ENCODE measurements around the gene MYO1B.
A peak's percentile ranks its signal among the peaks of the same experiment; 100 is the strongest.

Gene MYO1B

GRCh38 chr2:191376981-191377629 is 131.9 kb downstream of the MYO1B start:
- FAIRE-seq: no peak
- peak; percentile 95 for TF ChIP-seq SPI1 (IDR thresholded peaks at IDR 0.05; ENCODE audit: low read depth, low read length)
- no peak for TF ChIP-seq POLR2AphosphoS5 (IDR thresholded peaks at IDR 0.05; ENCODE audit: low read depth, low read length)
- TF ChIP-seq PAX5 (IDR thresholded peaks at IDR 0.05; ENCODE audit: insufficient read depth, low read length, severe bottlenecking): no peak
- no peak for DNase-seq (ENCODE audit: insufficient read length, low spot score)

DNA sequence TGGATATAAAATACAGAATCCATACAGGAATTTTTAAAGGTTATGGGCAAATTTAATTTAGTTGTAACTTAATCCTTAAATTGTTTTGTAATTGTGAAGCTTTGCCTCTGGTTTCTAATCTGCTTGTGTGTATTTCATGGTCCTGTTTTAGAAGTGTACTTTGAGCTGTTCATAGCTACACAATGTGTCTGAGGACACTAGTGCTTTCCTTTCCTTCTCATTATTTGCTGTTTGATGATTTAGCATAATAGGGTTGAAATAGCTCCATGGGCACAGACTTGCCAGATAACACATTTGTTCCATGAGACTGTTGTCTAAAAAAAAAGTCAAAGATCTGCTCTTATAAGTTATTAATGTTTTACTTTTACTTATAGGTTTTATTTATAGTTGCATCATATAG is 134.2 kb downstream of the MYO1B start:
- TF ChIP-seq SPI1 (IDR thresholded peaks at IDR 0.05; ENCODE audit: low read depth, low read length) (no peak), TAF1 (IDR thresholded peaks at IDR 0.05; ENCODE audit: low read depth, low read length) (no peak), POLR2A (IDR thresholded peaks at IDR 0.05; ENCODE audit: low read depth, low read length) (no peak), POU2F2 (IDR thresholded peaks at IDR 0.05; ENCODE audit: low read depth, low read length) (no peak), POLR2AphosphoS5 (IDR thresholded peaks at IDR 0.05; ENCODE audit: low read depth, low read length) (no peak), PAX5 (IDR thresholded peaks at IDR 0.05; ENCODE audit: insufficient read depth, low read length, severe bottlenecking) (no peak)
- DNase-seq (ENCODE audit: insufficient read length, low spot score): no peak
- FAIRE-seq: no peak

DNA sequence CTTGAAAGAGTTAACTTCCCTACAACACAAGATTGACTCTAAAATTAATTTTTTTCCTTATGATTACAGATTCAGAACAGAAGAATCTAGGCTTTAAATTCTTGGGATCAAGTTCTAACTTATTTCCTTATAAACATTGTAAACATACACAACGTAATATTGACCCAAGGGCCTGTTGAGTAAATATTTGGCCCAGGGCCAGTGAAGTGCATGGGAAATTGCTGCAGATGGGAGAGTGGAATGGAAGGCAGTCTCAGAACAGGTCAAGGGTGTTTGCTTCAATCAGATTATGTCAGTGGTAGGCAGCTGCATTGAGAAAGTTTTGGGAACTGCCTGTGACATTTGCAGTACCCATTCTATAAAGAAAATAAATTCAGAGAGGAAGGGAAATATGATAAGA is 137.6 kb downstream of the MYO1B start:
- no peak for FAIRE-seq
- no peak for DNase-seq (ENCODE audit: insufficient read length, low spot score)
- TF ChIP-seq POU2F2 (IDR thresholded peaks at IDR 0.05; ENCODE audit: low read depth, low read length) (no peak), TAF1 (IDR thresholded peaks at IDR 0.05; ENCODE audit: low read depth, low read length) (no peak), PAX5 (IDR thresholded peaks at IDR 0.05; ENCODE audit: insufficient read depth, low read length, severe bottlenecking) (no peak), SPI1 (IDR thresholded peaks at IDR 0.05; ENCODE audit: low read depth, low read length) (no peak), POLR2A (IDR thresholded peaks at IDR 0.05; ENCODE audit: low read depth, low read length) (no peak), POLR2AphosphoS5 (IDR thresholded peaks at IDR 0.05; ENCODE audit: low read depth, low read length) (no peak)

DNA sequence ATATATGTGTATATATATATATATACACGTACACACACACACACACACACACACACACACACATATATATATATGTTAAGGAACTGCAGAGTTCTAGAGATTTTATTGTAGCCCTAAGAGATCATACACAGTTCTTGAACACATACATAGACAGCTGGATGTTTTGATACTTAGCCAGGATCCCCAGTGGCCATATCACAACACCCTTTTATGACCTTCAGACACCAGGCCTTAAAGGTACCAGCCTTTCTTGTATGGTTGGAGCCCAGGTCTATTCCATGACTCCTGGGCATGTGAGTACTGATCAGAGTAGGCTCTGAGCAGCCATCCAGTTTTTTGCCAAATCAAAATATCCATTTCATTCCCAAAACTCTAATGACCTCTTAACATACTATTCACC is 138.3 kb downstream of the MYO1B start:
- TF ChIP-seq PAX5 (IDR thresholded peaks at IDR 0.05; ENCODE audit: insufficient read depth, low read length, severe bottlenecking) (no peak), POU2F2 (IDR thresholded peaks at IDR 0.05; ENCODE audit: low read depth, low read length) (no peak), SPI1 (IDR thresholded peaks at IDR 0.05; ENCODE audit: low read depth, low read length) (no peak), POLR2A (IDR thresholded peaks at IDR 0.05; ENCODE audit: low read depth, low read length) (no peak), POLR2AphosphoS5 (IDR thresholded peaks at IDR 0.05; ENCODE audit: low read depth, low read length) (no peak), TAF1 (IDR thresholded peaks at IDR 0.05; ENCODE audit: low read depth, low read length) (no peak)
- DNase-seq (ENCODE audit: insufficient read length, low spot score) (no peak), FAIRE-seq (no peak)

- no peak for TF ChIP-seq PAX5 (IDR thresholded peaks at IDR 0.05; ENCODE audit: insufficient read depth, low read length, severe bottlenecking)
- FAIRE-seq (no peak), DNase-seq (ENCODE audit: insufficient read length, low spot score) (no peak)
These were observed 139.6 kb downstream of the MYO1B start for GRCh38 chr2:191384829-191385228.

- DNase-seq (ENCODE audit: insufficient read length, low spot score) (no peak), FAIRE-seq (peak; percentile 65)
- TF ChIP-seq SPI1 (IDR thresholded peaks at IDR 0.05; ENCODE audit: low read depth, low read length) (peak; percentile 53), POLR2AphosphoS5 (IDR thresholded peaks at IDR 0.05; ENCODE audit: low read depth, low read length) (no peak), POLR2A (IDR thresholded peaks at IDR 0.05; ENCODE audit: low read depth, low read length) (no peak), TAF1 (IDR thresholded peaks at IDR 0.05; ENCODE audit: low read depth, low read length) (no peak)
These were observed 140.4 kb downstream of the MYO1B start for GRCh38 chr2:191385416-191386160.

- no peak for TF ChIP-seq POLR2A (IDR thresholded peaks at IDR 0.05; ENCODE audit: low read depth, low read length)
- no peak for TF ChIP-seq TAF1 (IDR thresholded peaks at IDR 0.05; ENCODE audit: low read depth, low read length)
- TF ChIP-seq POLR2AphosphoS5 (IDR thresholded peaks at IDR 0.05; ENCODE audit: low read depth, low read length): no peak
- DNase-seq (ENCODE audit: insufficient read length, low spot score) (no peak), FAIRE-seq (peak; percentile 13)
These were observed 141.8 kb downstream of the MYO1B start for GRCh38 chr2:191386938-191387536.

DNA sequence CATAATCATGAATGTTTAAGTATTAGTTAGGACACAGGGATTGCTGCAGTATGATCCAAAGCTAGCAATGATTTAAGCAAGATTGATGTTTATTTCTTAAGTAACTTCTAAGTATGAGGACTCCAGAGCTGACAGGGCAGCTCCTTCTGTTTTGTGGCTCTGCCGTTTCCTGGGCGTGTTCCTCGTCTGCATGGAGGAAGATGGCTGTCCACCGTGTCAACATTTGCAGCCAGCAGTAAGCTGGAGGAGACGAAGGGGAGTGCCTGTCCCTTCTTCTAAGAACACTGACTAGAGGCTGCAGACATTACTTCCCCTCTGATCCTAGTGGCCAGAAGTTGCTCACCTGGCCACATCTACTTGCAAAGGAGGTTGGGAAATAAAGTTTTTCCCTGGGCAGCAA is 144.1 kb downstream of the MYO1B start:
- FAIRE-seq (no peak), DNase-seq (ENCODE audit: insufficient read length, low spot score) (no peak)

GRCh38 chr2:191391171-191391570 is 146.0 kb downstream of the MYO1B start:
- FAIRE-seq (no peak), DNase-seq (ENCODE audit: insufficient read length, low spot score) (no peak)
- TF ChIP-seq PAX5 (IDR thresholded peaks at IDR 0.05; ENCODE audit: insufficient read depth, low read length, severe bottlenecking) (no peak), POLR2A (IDR thresholded peaks at IDR 0.05; ENCODE audit: low read depth, low read length) (no peak), SPI1 (IDR thresholded peaks at IDR 0.05; ENCODE audit: low read depth, low read length) (no peak), POU2F2 (IDR thresholded peaks at IDR 0.05; ENCODE audit: low read depth, low read length) (no peak), POLR2AphosphoS5 (IDR thresholded peaks at IDR 0.05; ENCODE audit: low read depth, low read length) (no peak), TAF1 (IDR thresholded peaks at IDR 0.05; ENCODE audit: low read depth, low read length) (no peak)

More for the DNA sequence above, 144.1 kb downstream of the MYO1B start:
- TF ChIP-seq SPI1 (IDR thresholded peaks at IDR 0.05; ENCODE audit: low read depth, low read length) (no peak), PAX5 (IDR thresholded peaks at IDR 0.05; ENCODE audit: insufficient read depth, low read length, severe bottlenecking) (no peak), TAF1 (IDR thresholded peaks at IDR 0.05; ENCODE audit: low read depth, low read length) (no peak), POLR2AphosphoS5 (IDR thresholded peaks at IDR 0.05; ENCODE audit: low read depth, low read length) (no peak), POLR2A (IDR thresholded peaks at IDR 0.05; ENCODE audit: low read depth, low read length) (no peak), POU2F2 (IDR thresholded peaks at IDR 0.05; ENCODE audit: low read depth, low read length) (no peak)

GRCh38 chr2:191394043-191394442 is 148.8 kb downstream of the MYO1B start:
- TF ChIP-seq PAX5 (IDR thresholded peaks at IDR 0.05; ENCODE audit: insufficient read depth, low read length, severe bottlenecking): no peak
- TF ChIP-seq POLR2AphosphoS5 (IDR thresholded peaks at IDR 0.05; ENCODE audit: low read depth, low read length): no peak
- no peak for TF ChIP-seq POU2F2 (IDR thresholded peaks at IDR 0.05; ENCODE audit: low read depth, low read length)
- no peak for TF ChIP-seq SPI1 (IDR thresholded peaks at IDR 0.05; ENCODE audit: low read depth, low read length)
- FAIRE-seq: no peak

More at GRCh38 chr2:191394043-191394442, 148.8 kb downstream of the MYO1B start:
- DNase-seq (ENCODE audit: insufficient read length, low spot score): no peak
